Adrenal gland (tissue), 5 donors: ENCODE results near the gene ABCD3.

ENCODE experiments used
- CTCF ChIP-seq, 6 experiments: fragments of 450-650 bp in 4 of 6; fragments of 200-600 bp in 2 of 6; sonication (generic) in 1 of 6; IDR thresholded peaks; 1 replicate in 5 of 6; 2 replicates in 1 of 6; pipeline versions ENCODE4 v1.5.1 to v1.8.0; 2016 to 2021; ENCODE audit warnings: antibody characterized with exemption in 6 of 6, mild to moderate bottlenecking in 2 of 6, moderate library complexity in 1 of 6
- POLR2A ChIP-seq, 2 donors: fragments of 450-650 bp; IDR thresholded peaks; one replicate each; pipeline ENCODE4 v1.6.1; 2017; ENCODE audit warnings: antibody characterized with exemption in 2 of 2, mild to moderate bottlenecking in 2 of 2, moderate library complexity in 1 of 2
- donor health status: DM: no; HTN: no; CAD: no.

GRCh38 chr1:94535879-94536278 lies 117.7 kb downstream of the ABCD3 start:
- TF ChIP-seq CTCF (IDR thresholded peaks at IDR 0.05), result no peak
- no peak for TF ChIP-seq POLR2A (IDR thresholded peaks at IDR 0.05)
